Gastrocnemius medialis (tissue), 4 donors: Measurements from ENCODE around the gene KCNIP4.

Experiments
- CTCF ChIP-seq, 5 experiments: fragments of 450-650 bp in 3 of 5; fragments of 200-600 bp in 2 of 5; sonication (generic) in 2 of 5; IDR thresholded peaks in 4 of 5; conservative IDR thresholded peaks in 1 of 5; 1 replicate in 4 of 5; 2 replicates in 1 of 5; pipeline ENCODE4 v1.5.1; 2016 to 2019; ENCODE audit warnings: antibody characterized with exemption in 5 of 5, mild to moderate bottlenecking in 3 of 5, moderate library complexity in 3 of 5
- POLR2A ChIP-seq, 2 donors: fragments of 450-650 bp; IDR thresholded peaks; one replicate each; pipeline ENCODE4 v1.6.1; 2017; ENCODE audit warnings: antibody characterized with exemption in 2 of 2, mild to moderate bottlenecking in 2 of 2, moderate library complexity in 2 of 2

GRCh38 chr4:21593671-21594001, 354.9 kb downstream of the KCNIP4 start:
- TF ChIP-seq CTCF (IDR thresholded peaks at IDR 0.05 in 4 of 5, conservative IDR thresholded peaks at IDR 0.05 in 1 of 5) (no peak), POLR2A (IDR thresholded peaks at IDR 0.05) (no peak)
